Stomach smooth muscle (tissue), 2 donors: ENCODE measurements around the gene TMEM168.

Source experiments
- H3K27ac ChIP-seq: one replicate; pipeline ENCODE4 v1.7.0; 2013; ENCODE audit warnings: mild to moderate bottlenecking, low read length, inconsistent platforms
- H3K27me3 ChIP-seq, 2 donors: one replicate each; pipeline ENCODE4 v1.7.0; 2013; ENCODE audit warnings: low read length in 2 of 2; ENCODE audit not compliant: insufficient read depth in 2 of 2, control insufficient read depth in 1 of 2
- H3K36me3 ChIP-seq, 2 donors: one replicate each; pipeline ENCODE4 v1.7.0; 2013; ENCODE audit warnings: low read length in 2 of 2; ENCODE audit not compliant: control insufficient read depth in 2 of 2, insufficient read depth in 2 of 2
- H3K4me1 ChIP-seq: one replicate; pipeline ENCODE4 v1.7.0; 2013; ENCODE audit warnings: low read length; ENCODE audit not compliant: control insufficient read depth, insufficient read depth
- H3K4me3 ChIP-seq, 2 donors: one replicate each; pipeline ENCODE4 v1.7.0; 2013; ENCODE audit warnings: low read length in 2 of 2
- H3K9ac ChIP-seq, 2 donors: one replicate each; pipeline ENCODE4 v1.7.0; 2013; ENCODE audit warnings: low read length in 2 of 2, mild to moderate bottlenecking in 1 of 2
- H3K9me3 ChIP-seq, 2 donors: one replicate each; pipeline ENCODE4 v1.7.0; 2013; ENCODE audit warnings: low read length in 2 of 2; ENCODE audit not compliant: control insufficient read depth in 2 of 2
- donor health status: healthy.
- donor health status: Pancreatic carcinoma.

TMEM168 gene

GRCh38 chr7:112723416-112723815 is 66.8 kb downstream of the TMEM168 start:
- Histone ChIP-seq H3K27ac (no peak overlapping the region), H3K9me3 (peaks cover 4 to 7% of the 10 kb centered on the region in 2 donors), H3K4me1 (no peaks in the 10 kb centered on the region), H3K36me3 (no peaks in the 10 kb centered on the region), H3K9ac (no peak overlapping the region), H3K27me3 (no peaks in the 10 kb centered on the region), H3K4me3 (no peak overlapping the region)

DNA sequence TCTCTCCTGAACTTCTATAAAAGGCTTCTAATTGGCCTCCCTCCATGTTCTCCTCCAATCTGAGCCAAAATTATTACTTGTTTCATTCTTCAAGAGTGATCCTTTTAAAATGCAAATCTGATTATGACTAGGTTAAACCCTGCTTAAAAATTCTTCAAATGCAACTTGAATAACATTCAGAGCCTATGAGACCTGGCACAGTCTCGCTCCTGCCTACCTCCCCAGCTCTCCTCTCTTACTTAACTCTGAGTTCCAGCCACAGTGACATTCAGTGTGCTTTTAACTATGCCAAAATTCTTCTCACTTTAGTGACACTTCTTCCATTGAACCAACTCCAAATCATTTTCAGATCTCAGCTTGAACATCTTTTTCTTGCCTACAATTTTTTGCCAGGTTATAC is 68.8 kb downstream of the TMEM168 start:
- no peak overlapping the region for H3K27ac ChIP-seq

GRCh38 chr7:112715525-112715924 is 74.7 kb downstream of the TMEM168 start:
- Histone ChIP-seq H3K27ac (no peak overlapping the region), H3K9ac (no peak overlapping the region), H3K36me3 (no peaks in the 10 kb centered on the region), H3K4me1 (no peaks in the 10 kb centered on the region), H3K27me3 (no peaks in the 10 kb centered on the region), H3K4me3 (no peak overlapping the region), H3K9me3 (peaks cover 5 to 7% of the 10 kb centered on the region in 2 donors)

More for the DNA sequence above, 68.8 kb downstream of the TMEM168 start:
- H3K9ac ChIP-seq, result no peak overlapping the region
- H3K4me3 ChIP-seq, result no peak overlapping the region
- H3K9me3 ChIP-seq, result peaks cover 4 to 7% of the 10 kb centered on the region in 2 donors
- no peaks in the 10 kb centered on the region for H3K27me3 ChIP-seq
- no peaks in the 10 kb centered on the region for H3K36me3 ChIP-seq
- no peaks in the 10 kb centered on the region for H3K4me1 ChIP-seq

DNA sequence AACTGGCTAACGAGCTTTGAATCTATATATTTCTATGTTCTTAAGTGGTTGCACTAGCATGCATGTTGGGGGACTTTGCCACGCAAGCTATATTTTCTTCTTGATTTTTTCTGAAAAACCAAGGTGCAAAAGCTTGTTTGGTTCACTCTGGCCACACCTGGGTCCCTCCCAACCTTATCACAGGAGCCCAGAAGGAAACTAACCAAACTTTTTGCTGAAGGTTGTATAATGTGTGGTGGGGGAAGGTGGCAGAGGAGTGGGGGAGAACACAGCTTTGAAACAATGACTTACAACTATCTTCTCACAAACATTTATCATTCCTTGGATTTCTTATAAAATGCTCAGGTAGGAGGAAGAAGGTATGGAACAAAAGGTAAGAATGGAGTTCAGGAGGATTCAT is 75.3 kb downstream of the TMEM168 start:
- H3K4me3 ChIP-seq, result no peak overlapping the region

More for the DNA sequence above, 75.3 kb downstream of the TMEM168 start:
- no peaks in the 10 kb centered on the region for H3K36me3 ChIP-seq
- peaks cover 5 to 7% of the 10 kb centered on the region in 2 donors for H3K9me3 ChIP-seq
- no peaks in the 10 kb centered on the region for H3K4me1 ChIP-seq
- no peaks in the 10 kb centered on the region for H3K27me3 ChIP-seq
- no peak overlapping the region for H3K9ac ChIP-seq
- no peak overlapping the region for H3K27ac ChIP-seq
